Measurements from ENCODE around the gene WT1.
"Not testable (repeated sequence)": the region's sequence is repeated elsewhere in the genome, so short reads cannot be mapped to it uniquely, and the experiment has no call there.

The WT1 gene

GRCh38 chr11:32435511-32435941 lies at the start of gene WT1:
TSS of gene WT1 (minus strand) at chr11:32435539.
- DNase-seq (ENCODE audit: low spot score), result no peak

DNA sequence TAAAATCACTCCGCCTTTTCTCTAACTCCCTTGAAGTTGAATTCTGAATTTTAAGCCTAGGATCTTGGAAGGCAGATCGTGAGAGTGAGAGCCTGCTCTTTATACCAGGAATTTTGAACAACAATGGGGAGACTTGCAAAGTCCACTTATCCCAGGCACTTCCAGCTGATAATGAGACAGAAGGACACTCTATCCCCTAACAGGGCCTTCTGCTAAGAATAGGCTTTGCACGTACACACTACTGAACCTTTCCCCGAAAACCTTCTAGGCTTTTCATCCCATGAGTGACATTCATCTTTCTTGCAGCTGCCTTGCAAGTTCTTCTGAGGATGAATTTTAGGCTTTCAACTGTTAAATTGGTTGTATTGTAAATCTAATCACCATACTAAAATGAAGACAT lies 44.0 kb upstream of the WT1 start:
- no peak for DNase-seq (ENCODE audit: low spot score)

DNA sequence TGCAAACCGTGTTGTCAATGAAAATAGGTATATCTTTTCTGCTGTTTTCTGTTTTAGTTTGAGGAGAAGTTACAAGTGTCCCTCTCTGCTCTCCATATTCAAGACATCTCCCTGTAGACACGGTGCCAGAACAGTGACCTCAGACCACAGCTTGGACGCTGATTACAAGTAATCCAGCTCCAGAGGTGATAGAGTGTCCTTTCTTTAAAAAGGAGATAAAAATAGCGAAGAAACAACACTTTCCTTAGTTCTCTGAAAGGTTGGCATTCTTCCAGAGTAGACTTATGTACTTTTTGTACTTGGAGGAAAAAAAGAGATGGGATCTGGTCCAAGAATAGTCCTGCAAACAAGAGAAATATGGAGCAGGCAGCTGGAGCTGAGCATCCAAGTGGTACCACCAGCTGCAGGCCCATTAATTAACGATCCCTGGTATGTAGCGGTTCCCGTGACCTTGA lies 43.0 kb upstream of the WT1 start:
- no peak for DNase-seq (ENCODE audit: low spot score)

DNA sequence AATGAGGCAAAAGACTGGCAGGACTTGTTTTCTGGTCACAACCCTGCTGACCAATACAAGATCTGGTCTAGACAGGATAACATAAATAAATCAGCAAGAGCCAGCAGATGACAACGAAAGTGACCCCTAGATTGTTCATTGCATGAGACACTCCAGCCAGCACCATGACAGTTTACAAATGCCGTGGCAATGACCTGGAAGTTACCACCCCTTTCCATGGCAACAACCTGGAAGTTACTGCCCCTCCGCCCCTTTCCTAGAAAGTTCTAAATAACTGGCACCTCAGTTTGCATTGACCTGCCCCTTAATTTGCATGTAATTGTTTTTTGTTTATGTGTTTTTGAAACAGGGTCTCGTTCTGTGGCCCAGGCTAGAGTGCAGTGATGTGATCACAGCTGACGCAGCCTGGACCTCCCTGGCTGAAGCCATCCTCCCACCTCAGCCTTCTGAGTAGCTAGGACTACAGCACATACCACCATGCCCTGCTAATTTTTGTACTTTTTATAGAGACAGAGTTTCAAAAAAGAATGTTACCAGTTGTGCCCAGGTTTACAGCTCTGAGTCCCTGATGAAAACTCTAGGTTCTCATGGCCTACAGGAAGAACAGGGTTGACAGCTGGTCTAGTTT lies 38.1 kb upstream of the WT1 start:
- no peak for DNase-seq (ENCODE audit: low spot score)

DNA sequence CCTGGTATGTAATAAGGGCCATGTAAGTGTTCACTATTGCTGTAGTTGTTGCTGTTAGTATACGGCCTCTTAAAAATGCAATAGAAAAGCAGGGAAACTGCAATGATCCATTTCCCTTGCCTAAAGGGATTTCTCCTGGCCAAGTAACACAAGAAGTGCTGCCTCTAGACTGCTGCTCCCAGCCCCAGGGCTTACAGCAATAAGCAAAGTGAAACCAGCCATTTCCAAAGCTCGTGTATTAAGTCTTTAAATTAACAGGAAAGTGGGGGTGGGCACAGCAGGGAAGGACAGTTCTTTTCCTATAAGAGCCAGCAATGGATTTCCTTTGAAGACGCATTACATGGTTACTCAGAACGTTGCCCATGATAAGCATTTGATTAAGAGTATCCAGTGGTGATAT lies 36.9 kb upstream of the WT1 start:
- no peak for DNase-seq (ENCODE audit: low spot score)

DNA sequence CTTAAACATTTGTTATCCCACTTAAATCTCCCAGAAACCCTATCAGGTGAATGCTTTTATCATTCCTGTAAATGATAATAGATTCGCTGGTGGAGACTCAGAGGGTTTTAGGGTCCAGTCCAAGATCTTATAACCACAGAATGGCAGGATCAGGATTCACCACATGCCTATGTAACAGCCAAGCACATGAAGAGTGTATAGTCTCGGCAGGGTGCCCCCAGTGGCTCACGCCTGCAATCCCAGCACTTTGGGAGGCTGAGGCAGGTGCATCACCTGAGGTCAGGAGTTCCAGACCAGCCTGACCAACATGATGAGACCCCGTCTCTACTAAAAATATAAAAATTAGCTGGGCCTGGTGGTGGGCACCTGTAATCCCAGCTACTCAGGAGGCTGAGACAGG lies 36.2 kb upstream of the WT1 start:
- DNase-seq (ENCODE audit: low spot score), result not testable (repeated sequence)

DNA sequence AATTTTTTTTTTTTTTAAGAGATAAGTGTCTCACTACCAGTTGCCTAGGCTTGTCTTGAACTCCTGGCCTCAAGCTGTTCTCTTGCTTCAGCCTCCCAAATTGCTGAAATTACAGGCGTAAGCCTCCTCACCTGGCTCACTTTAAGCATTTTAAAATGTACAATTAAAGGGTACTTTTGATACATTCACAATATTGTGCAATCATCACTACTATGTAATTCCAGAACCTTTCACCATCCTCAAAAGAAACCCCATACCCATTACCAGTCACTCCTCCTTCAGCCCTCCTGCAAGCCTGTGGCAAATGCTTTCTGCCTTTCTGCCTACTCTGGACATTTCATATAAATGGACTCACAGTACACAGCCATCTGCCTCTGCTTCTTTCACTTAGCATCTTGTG lies 34.5 kb upstream of the WT1 start:
- no peak for DNase-seq (ENCODE audit: low spot score)

- no peak for DNase-seq (ENCODE audit: low spot score)
These were observed 31.1 kb upstream of the WT1 start for GRCh38 chr11:32466279-32466915.

DNA sequence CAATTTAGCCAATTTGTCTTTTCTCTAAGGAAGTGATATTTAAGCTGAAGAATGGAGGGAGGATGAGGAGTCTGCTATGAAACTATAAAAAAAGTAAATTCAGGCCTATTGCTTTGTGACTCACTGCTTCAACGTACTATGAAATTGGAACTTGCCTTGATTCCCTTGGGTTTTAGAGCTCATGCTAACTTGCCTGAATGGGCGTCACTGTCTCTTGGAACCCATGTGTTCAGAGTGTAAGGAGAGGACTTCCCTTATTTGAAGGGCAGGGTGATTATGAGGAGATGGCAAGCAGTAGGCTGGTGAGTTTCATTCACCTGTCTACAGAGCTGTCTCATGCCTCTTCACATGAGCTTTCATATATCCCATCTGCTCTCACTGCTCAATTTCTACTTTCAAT lies 28.7 kb upstream of the WT1 start:
- DNase-seq (ENCODE audit: low spot score), result no peak

DNA sequence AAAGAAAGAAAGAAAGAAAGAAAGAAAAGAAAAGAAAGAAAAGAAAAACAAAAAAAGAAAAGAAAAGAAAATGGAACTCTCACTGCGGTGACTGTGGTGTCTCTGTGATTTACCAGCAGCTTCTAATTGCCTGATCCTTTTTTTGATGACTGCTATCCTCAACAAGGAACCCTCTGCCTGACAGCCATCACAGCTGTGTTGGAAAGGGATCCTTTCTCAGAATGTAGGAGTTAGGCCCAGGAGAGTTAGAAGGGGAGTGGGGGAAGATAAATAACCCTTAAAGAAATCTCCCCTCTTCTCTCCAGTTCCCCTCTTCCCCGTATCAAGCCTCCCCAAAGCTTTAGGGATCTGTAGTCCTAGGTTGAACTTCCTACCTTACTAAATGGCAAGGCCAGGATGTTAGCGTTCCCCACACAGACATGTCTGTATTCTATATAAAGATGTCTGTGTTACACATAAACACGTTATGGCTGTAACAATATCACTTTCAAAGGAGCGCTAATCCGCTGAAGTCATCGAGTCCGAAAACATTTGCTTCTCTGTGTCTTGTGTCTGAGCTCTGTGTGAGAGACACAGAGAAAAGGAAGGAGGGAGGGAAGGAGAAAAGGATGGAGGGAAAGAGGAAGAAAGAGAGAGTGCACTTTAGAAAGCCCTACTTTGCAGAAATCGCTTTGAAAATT lies 26.8 kb upstream of the WT1 start:
- DNase-seq (ENCODE audit: low spot score), result no peak

- DNase-seq (ENCODE audit: low spot score), result no peak
These were observed 21.5 kb upstream of the WT1 start for GRCh38 chr11:32456864-32457263.

GRCh38 chr11:32454993-32455392 lies 19.7 kb upstream of the WT1 start:
- DNase-seq (ENCODE audit: low spot score), result no peak

- no peak for DNase-seq (ENCODE audit: low spot score)
These were observed 16.5 kb upstream of the WT1 start for GRCh38 chr11:32451808-32452207.

DNA sequence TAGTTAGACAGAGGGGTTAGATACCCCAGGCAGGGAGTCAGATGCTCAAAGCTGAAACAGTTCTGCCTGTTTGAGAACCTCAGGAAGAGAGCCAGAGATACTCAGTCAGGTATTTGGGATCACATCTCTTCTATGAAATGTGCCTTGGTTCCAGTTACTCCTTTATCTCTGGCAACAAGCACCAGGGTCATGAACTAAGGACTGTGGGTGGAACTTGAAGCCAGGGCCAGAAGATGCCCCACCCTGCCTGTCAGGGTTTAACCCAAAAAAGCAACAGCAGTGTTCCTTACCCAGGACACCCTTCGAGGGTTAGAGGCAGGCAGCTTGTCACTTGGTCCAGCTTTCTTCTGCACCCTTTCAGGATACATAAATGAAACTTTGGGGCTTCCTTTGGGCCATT lies 15.0 kb upstream of the WT1 start:
- no peak for DNase-seq (ENCODE audit: low spot score)

- DNase-seq (ENCODE audit: low spot score), result no peak
These were observed 12.9 kb upstream of the WT1 start for GRCh38 chr11:32448232-32448631.

DNA sequence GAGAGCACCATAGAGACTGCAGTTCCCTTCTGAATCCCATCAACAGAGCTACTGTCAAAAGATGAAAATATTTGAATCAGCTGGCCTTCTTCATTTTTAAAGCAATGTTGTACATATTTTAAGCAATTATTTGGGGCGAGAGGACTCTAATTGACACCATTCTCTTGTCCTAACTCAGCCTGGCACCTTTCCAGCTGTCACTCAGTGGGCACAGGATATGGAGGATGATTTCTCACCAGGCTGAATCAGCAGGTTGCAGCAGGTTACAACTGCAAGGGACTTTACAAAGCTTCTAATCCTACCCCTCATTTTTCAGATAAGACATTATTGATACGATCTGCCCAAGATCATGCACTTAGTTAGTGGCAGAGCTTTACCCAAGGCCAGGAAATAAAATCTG lies 11.9 kb upstream of the WT1 start:
- DNase-seq (ENCODE audit: low spot score), result no peak

DNA sequence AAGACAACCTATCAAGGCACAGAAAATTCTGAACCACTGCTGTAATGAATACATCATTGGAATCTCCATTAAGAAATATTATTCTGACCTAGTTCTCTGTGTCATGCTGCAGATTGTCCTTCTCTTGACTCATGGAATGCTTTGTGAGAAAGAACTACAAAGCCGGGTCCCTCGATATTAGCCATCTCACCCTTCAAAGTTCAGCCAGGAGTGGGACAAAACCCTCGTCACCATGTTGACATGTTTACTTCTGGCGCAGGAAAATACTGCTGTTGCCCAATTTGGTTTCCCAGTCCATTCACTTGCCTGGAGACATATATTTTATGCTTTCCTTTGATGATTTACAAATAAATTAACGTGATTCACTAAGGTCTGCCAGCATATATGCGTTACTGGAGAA lies 10.9 kb upstream of the WT1 start:
- no peak for DNase-seq (ENCODE audit: low spot score)

DNA sequence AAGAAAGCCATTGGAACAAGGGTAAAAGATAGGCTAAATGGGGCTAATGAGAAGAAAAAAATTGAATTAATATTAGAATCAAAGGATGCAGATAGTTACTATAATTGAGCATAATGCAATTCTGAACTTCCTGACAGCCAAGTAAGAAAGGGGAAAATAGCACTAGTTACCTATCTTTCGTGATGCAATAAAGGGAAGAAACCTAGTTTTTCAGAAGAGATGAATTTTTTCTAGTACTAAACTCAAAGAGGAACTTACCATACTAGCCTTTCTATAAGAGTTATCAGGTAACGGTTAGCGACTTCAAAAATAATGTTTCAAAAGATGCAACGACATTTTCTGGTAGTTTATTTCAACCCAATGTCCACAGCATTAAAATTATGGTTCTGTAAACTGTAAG lies 8.8 kb upstream of the WT1 start:
- DNase-seq (ENCODE audit: low spot score), result no peak

DNA sequence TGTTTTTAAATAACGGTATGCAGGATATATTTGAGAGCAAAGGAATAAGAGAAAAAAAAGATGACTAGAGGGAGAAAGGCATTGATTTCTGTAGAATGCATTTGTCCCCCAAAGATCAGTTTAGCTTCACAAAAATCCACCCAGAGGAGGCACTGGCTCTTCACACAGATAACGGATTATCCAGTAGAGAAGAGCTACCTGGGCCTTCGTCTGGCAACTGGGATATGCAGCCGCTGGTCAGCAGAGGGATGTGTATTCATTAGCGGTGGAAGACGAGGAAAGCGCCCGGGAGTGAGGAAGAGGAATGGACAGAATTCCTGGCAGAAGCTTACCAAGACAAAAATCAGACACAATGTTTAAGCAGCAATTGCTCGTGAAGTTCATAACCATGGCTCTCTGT lies 5.6 kb upstream of the WT1 start:
- DNase-seq (ENCODE audit: low spot score), result no peak

GRCh38 chr11:32440312-32440908 lies 5.1 kb upstream of the WT1 start:
- no peak for DNase-seq (ENCODE audit: low spot score)

DNA sequence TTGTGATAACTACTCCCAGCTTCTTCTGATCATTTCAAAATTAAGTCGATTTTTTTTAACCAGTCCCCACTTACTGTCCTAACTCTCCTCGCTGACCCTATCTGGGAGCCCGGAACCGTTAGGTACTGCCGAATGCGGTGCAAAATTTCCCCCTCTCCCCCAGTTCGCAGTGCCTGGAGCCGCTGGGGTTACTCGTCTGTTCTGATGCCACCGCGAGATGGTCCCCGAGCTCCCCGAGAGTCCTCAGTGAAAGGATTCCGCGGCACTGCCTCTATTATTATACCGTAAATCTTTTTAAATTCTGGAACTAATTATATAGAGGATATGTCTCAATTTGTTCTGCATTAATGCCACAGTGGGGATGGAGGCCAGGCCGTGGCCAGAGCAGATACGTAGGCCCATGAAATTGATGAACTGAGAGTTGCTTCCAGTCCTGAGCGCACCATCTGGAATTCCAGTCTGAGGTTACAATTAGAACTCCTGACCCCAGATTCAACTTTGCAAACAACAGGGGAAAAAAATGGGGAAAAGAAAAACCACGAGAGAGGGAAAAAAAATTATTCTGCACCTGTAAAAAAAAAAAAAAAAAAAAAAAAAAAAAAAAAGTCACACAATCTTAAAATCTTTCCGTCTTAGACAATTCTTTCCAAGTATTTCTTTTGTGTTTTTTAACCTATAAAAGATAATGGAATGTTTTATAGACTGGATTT lies 4.3 kb upstream of the WT1 start:
- no peak for DNase-seq (ENCODE audit: low spot score)

DNA sequence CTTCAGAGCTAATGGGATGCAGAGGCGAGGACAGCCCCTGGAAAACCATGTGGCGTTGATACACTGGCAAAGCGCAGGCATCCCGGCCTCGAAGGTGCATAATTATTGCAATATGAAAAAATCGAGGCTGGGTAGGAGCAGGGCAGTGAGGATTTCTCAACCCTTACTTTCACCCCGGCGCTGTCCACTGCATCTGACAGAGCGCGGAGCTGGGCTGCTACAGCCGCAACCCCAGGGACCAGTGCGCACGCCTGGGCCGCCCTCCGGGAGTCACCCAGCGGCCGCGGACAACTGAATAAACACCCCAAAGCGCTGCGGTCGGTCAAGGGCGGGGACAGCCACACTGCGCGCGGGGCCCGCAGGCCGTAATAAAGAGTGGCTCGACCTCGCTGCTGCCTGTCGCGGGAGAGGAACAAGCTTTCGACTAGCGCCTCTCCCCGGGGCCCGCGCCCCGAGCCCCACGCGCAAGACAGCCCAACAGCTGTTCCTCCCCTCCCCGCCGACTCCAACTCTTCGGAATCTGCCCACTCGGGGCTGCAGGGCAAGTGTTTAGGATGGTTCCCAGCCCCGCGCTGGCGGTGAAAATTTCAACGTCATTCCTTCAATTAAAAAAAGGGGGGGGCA lies 3.6 kb upstream of the WT1 start:
- no peak for DNase-seq (ENCODE audit: low spot score)
